GM19328 (cell line): ENCODE measurements around the gene CLDN7.
A peak's percentile ranks its signal among the peaks of the same experiment; 100 is the strongest.

Experiments
- ATAC-seq: cut with Tn5 transposase; IDR thresholded peaks from one replicate; pipeline ENCODE4 v1.9.1; 2021; ENCODE audit warnings: mild to moderate bottlenecking, moderate library complexity; ENCODE audit not compliant: unreplicated experiment

The CLDN7 gene

GRCh38 chr17:7221278-7222092 is 40.8 kb downstream of the CLDN7 start:
- ATAC-seq = no peak

GRCh38 chr17:7220593-7221277 is 41.5 kb downstream of the CLDN7 start:
- ATAC-seq = no peak

- no peak for ATAC-seq
These were observed 42.3 kb downstream of the CLDN7 start, which contains the start of the genes ACADVL and DLG4 for GRCh38 chr17:7219812-7220592. ACADVL (plus strand) TSS chr17:7219938; CDS start chr17:7219985, 47 bp downstream. DLG4 (minus strand) TSS chr17:7219836.

GRCh38 chr17:7219229-7219811 is 43.0 kb downstream of the CLDN7 start:
- no peak for ATAC-seq

GRCh38 chr17:7218758-7219157 is 43.5 kb downstream of the CLDN7 start:
- no peak for ATAC-seq

GRCh38 chr17:7218166-7218565 is 44.1 kb downstream of the CLDN7 start:
- ATAC-seq = no peak

- ATAC-seq = no peak
These were observed 44.9 kb downstream of the CLDN7 start for GRCh38 chr17:7217113-7217987.

GRCh38 chr17:7216242-7217112 is 45.8 kb downstream of the CLDN7 start:
- no peak for ATAC-seq

GRCh38 chr17:7215652-7216180 is 46.6 kb downstream of the CLDN7 start:
- ATAC-seq = no peak

GRCh38 chr17:7215136-7215638 is 47.1 kb downstream of the CLDN7 start:
- ATAC-seq = no peak

- peak; percentile 68 for ATAC-seq
These were observed 47.8 kb downstream of the CLDN7 start for GRCh38 chr17:7214300-7215135.

GRCh38 chr17:7213895-7214299 is 48.4 kb downstream of the CLDN7 start:
- no peak for ATAC-seq

- ATAC-seq = no peak
These were observed 50.6 kb downstream of the CLDN7 start for GRCh38 chr17:7211491-7212273.
